Measurements from ENCODE around the gene TMEM81. TPM values are rescaled to one million over a fixed set of nuclear protein-coding genes. Genes with fewer than 3 reads are reported as not detected.

TMEM81 gene
- total RNA-seq, 1 donor from 2014 or later, result 1.2 TPM

DNA sequence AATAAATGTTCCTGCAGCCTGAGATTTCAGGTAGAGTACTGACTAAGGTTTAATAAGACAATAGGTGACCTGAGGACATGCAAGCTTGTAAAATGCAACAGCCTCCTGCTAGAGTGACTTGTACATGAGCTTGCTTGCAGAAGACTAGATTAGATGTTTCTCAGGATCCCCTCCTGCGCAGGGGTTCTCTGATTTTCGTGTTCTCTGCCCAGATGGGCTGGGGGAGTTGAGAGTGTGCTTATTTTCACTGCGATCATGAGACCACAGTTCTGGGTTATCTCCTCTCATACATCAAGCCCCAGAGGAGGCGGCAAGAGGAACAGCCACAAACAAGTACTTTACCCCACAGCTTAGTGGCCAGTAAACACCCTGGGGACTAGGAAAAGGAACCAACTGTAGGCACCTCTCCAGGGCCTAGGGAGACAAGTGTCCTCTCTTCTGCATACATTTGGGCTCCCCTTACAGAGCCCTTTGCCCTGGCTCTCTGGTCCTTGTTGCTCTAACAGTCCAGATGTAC, 8.0 kb downstream of the TMEM81 start:
- DNase-seq, result no peak

DNA sequence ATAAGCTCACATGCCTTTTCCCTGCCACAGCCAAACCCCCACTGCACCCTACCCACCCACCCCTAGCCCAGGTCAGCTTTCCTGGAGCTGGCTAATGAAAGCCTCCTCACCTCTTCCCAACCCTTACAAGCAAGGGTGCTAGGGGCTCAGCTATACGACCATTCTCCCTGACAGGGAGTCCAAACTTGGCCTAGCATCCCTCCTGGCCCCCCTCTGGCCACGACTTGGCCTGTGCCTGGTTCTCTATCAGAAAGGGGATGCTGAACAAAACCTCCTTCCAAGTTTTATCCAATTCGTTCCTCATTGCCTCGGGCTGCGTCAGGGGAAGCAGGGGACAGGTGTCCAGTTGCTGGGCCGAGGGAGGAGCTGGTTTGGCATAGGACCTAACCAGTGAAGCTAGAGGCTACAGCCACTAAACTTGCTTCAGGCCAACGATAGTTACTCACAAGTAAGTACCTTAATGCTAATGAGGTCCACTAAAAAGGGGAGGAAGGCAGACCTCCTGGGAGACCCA, 8.6 kb downstream of the TMEM81 start:
- DNase-seq, result no peak

DNA sequence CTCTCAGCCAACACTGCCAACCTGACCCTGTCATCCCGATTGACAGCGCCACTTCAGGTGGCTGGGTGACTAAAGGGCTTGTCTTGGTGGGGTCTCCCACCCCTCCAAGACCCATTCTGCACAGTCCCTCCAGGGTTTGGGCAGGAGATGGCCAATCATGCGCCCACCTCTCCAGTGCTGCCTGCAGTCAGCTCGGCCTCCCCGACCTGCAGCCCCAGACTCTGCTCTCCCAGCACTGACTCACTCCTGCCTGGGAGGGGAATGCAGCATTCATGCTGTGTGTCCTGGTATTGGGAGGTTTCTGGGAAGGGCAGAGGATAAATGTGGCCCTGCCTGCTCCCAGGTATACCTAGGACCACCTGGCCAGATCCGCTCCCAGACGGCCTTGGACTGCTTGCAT, 9.7 kb downstream of the TMEM81 start:
- DNase-seq, result no peak

DNA sequence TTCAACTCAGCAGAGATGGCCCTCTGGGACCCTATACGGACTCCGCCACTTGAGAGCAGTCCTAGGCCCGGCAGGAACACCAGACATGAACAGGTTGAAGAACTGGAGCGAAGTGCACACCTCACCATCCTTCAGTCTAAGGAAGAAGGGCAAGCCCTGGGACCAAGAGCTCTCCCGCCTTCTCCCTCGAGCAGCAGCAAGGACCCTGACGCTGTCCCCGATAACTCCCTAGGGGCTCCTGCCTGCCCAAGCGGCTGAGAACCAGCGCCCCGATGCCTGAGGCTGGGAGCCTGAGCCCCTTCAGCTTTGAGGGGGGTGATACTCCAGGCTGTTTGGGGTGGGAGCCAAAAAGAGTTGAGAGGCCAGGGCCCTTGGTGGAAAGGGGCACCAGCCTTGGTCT, 10.2 kb downstream of the TMEM81 start:
- no peak for DNase-seq

DNA sequence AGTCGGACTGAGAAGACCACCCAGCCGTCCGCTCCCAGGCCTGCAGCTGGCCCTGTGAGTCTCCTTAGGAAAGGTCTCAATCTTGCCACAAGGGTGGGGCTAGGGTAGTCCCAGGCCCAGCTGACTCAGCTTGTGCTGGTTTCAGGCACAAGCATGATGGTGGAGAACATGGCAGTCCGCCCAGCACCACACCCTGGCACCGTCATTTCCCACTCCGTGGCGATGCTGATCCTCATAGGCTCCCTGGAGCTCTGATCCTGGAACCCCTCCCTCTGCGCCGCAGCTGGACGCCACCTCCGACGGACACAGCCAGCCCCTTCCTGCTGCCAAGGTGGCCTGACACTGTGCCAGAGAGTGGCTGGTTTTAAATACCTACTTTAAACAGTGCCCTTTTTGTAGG, 10.7 kb downstream of the TMEM81 start:
- no peak for DNase-seq

DNA sequence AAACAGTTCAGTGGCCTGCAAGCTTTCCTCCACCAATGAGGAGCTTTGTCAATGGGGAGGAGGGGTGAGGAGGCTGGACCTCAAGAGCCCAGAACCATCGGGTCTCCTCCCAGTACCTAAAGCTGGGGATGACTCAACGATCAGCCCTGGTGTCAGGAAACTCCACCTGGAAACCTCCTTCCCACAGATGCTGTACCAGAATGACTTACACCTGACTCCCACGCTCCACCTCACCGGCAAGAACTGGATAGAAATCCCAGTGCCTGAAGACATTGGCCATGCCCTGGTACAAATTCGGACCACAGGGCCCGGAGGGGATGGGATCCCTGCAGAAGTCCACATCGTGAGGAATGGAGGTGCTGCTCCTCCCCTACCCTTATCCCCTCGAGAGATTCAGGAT, 11.4 kb downstream of the TMEM81 start:
- no peak for DNase-seq

DNA sequence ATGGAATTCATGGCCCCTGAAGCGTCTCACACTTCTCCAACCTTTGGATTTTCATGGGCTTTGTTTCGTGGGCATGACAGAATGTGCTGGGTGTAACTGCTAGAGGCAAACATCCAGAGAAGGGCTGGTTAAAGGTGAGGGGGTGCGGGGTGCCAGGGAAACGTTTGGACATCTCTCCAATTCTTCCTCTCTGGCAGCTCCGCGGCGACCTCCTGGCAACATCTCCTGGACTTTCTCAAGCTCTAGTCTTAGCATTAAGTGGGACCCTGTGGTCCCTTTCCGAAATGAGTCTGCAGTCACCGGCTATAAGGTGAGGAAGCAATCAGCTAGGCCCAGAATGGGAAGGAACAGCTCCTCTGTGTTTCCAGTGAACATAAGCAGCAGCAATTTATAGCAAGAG, 12.0 kb downstream of the TMEM81 start:
- no peak for DNase-seq

DNA sequence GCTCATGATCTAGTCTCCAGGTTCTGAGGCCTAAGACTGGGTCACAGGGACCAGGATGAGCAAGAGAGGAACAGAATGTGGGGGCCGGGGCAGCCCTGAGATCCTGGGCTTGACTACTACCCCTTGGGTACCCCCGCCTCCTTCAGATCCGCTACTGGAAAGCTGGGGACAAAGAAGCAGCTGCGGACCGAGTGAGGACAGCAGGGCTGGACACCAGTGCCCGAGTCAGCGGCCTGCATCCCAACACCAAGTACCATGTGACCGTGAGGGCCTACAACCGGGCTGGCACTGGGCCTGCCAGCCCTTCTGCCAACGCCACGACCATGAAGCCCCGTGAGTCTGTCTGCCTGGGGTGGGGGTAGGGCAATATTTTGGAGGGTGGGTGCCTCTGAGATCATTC, 12.5 kb downstream of the TMEM81 start:
- DNase-seq, result no peak

DNA sequence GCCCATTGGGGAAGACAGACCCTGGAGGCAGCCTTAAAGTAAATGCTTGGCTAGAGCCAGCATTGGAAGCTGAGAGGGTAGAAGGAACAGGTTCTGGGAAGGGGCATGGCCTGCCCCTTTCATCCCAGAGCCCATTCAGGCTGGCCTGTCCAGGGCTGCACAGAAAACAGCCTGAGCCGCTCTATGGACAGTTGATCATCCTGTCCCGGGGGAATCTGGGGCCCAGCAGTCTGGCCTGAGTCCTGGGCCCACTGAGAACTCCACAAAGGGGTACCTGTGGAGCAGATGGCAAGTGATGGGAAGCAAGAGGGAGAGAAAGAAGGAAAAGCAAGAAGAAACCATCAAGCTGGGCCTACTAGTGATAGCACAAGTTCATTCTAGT, 13.2 kb downstream of the TMEM81 start:
- no peak for DNase-seq

DNA sequence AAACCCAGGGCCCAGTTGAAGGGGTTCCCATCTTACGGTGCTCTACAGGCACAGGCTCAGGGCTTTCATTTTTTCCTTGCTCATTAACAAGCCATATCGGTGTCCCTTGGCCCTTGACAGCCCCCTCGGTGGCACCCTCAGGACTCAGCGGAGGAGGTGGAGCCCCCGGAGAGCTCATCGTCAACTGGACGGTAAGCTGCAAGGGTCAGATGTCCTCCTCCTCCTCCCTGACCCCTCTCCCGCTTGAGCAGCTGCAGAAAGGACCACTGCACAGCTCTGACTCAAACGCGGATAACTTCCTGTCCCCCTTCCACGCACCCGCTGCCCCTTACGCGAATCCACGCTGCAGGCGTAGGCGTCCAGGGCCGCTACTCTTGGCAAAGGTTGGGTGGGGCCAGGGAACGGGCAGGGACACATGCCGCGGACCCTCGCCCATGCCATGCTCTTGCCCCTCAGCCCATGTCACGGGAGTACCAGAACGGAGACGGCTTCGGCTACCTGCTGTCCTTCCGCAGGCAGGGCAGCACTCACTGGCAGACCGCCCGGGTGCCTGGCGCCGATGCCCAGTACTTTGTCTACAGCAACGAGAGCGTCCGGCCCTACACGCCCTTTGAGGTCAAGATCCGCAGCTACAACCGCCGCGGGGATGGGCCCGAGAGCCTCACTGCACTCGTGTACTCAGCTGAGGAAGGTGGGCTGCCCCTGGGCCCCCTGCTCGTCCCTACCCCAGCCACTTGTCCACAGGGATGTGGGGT, 14.7 kb downstream of the TMEM81 start:
- DNase-seq, result no peak

DNA sequence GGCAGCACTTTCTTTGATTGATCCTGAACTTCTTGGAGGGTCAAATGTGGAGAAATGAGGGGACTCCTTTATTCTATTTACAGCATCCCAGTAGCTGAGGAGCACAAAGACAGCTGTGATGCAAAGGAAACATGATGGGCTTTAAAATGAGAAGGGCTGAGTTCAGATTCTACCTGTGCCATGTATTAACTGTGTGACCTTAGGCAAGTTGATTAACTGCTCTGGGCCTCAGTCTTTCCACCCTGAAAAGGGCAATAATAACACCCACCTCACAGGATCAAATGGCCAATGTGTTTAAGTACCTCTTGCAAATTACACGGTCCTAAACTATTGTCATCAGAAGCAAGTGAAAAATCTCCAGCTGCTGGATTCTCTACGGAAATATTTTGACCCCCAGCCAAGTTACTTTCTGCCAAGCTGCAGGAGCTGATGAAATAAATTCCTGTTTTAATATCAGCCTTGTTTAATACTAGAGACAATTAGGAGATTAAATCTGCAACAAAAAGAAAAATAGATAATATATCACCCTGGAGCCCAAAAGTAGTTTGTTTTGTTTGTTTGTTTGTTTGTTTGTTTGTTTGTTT, 15.7 kb downstream of the TMEM81 start:
- no peak for DNase-seq

DNA sequence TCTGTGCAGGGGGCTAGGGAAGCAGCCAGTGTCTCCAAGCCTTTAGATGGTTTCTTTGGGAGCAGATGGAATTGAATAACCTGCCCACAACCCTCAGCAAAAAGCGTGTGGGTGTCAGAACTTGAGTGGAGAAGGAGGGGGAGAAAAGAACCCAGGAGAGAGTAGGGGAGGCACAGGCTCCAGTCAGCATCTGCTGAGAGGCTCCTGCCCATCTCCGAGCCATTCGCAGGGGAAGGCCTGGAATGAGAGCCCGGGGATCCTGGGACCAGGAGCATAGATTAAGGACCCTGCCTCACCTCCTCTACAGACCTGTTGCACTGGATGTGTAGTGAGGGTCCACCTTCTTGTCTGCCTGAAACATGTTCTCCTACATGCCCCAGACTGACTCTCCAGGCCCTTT, 16.3 kb downstream of the TMEM81 start:
- DNase-seq, result no peak

DNA sequence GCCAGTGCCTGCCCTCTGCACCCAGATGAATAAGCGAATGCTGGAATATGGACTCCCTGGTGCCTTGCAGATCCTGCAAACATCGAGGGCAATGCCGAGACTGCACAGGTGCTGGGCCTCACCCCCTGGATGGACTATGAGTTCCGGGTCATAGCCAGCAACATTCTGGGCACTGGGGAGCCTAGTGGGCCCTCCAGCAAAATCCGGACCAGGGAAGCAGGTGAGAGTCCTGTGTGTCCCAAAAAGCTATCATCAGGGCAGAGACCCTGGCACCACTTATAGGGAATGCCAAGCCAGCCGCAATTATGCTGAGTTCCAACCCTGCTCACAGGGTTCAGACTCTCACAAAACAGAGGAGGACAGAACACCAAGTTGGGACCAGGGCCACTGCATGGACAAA, 17.2 kb downstream of the TMEM81 start:
- no peak for DNase-seq

DNA sequence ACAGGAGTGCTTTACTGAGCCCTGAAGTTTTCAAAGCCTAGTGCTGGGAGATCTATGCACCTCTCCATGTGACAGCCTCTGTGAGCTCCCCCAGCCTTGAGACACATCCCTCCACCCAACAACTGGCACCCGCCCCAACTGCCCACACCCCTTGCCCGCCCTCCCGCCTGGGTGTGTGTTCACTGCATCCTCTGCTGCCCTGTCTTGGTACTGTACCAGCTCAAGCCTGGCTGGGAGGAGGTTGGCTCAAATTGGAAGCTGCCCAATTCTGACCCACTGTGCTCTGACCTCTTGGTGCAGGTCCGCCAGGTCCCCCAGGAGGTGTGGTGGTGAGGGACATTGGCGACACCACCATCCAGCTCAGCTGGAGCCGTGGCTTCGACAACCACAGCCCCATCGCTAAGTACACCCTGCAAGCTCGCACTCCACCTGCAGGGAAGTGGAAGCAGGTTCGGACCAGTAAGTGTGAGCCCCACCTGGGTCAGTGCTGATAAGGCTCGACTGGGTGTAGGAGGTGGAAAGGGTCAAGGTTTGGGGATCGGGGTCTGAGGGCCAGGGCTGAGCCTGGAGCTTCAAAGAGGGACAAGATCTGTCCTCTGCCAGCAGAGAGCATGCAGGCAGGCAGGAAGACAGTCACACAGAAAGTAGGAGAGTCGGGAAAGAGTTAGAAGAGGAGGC, 18.0 kb downstream of the TMEM81 start:
- DNase-seq, result peak; percentile 7

DNA sequence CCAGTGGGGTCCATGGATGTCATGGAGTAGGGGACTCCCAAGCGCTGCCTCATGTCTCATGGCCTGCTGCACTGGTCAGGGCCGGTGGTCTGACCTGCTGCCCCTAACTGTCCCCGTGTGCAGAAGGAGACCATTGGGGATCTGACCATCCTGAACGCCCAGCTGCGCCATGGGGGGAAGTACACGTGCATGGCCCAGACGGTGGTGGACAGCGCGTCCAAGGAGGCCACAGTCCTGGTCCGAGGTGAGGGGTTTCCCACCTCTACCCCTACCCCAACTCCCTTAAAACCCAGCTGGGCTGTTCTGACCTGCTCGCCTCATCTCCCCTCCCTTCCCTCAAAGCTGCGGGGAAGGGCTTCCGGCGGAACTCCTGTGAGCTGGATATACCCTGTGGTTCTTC, 18.6 kb downstream of the TMEM81 start:
- no peak for DNase-seq

DNA sequence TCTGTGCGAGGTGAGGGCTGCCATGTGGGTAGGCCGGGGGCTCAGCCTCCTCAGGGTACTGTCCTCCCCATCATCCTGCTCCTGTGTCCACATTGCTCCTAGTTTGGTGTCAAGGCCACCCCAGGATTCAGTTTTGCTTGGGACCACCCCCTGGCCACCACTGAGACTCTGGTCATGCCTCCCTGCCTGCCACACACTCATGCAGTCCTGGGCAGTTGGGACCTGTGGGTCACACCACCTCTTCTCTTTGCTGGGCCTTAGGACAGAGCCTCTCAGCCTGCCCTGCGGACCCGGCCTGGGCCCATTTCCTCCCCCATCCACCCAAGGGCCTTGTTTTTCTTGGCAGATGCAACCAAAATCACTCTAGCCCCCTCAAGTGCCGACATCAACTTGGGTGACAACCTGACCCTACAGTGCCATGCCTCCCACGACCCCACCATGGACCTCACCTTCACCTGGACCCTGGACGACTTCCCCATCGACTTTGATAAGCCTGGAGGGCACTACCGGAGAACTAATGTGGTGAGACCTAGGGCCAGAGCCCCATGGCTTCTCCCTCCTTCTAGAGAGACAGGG, 19.4 kb downstream of the TMEM81 start:
- no peak for DNase-seq

DNA sequence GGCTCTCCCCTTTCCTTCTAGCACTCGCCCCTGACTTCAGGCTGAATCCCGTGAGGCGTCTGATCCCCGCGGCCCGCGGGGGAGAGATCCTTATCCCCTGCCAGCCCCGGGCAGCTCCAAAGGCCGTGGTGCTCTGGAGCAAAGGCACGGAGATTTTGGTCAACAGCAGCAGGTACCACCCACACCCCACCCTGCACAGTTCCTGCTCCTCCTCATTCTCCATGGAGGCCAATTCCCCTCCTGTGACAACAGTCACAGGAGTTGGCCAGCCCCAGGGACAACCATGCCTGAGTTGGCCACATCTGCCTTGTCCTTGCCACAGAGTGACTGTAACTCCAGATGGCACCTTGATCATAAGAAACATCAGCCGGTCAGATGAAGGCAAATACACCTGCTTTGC, 20.0 kb downstream of the TMEM81 start:
- no peak for DNase-seq

DNA sequence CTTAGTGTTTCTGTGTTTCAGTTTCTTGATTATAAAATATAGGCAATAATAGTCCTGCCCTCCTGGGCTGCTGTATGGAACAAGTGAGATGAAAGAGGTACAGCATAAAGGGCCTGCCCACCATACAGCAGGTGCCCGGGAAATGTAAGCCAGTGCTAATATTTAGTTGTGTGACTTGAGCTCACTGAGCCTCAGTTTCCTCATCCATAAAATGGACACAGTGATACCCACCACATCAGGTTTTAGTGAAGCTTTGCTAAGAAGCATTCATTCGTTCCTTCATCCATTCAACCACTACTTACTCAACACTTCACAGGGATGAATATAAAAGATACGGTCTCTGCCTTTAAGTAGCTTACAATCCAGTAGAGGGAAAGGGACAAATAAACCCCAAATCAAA, 21.4 kb downstream of the TMEM81 start:
- DNase-seq, result no peak

DNA sequence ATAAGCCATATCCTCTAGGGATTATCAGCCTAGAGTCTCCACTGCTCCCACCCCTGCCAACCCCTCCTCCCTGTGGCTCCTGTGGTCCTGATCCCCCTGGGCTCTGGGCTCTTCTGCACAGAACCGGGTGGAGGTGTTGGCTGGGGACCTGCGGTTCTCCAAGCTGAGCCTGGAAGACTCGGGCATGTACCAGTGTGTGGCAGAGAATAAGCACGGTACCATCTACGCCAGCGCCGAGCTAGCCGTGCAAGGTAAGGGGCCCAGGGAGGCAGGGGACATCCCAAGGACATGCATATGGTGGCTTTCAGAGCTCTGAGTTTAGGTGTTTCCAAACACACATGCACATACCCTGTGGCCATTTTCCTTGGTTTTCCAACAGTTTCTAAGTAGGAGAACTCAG, 21.9 kb downstream of the TMEM81 start:
- DNase-seq, result no peak

DNA sequence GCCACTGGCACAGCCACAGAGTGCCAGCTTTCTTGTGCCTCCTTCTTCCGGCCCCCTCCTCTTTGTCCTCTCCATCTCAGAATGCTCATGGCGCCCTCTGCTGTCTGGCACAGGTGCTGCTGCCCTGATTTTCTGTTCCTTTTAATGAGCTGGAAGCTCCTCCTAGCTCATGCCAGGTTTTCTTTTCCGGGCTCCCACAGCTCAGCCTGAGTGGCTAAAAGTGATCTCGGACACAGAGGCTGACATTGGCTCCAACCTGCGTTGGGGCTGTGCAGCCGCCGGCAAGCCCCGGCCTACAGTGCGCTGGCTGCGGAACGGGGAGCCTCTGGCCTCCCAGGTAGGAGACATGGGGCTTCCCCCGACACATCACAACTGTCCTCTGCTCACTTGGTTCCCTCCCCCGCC, 22.6 kb downstream of the TMEM81 start:
- peak; percentile 75 for DNase-seq

DNA sequence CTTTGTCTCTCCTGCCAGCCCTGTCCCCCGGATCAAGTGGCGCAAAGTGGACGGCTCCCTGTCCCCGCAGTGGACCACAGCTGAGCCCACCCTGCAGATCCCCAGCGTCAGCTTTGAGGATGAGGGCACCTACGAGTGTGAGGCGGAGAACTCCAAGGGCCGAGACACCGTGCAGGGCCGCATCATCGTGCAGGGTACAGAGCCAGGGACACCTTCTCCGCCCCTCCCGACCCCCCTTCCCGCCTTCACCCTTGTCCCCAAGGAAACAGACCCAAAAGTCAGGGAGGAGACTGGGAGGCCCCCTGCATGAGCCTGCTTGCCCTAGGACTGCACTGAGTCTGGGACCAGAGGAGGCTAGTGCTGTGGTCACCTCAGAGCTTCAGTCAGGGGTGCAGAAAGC, 23.0 kb downstream of the TMEM81 start:
- no peak for DNase-seq

DNA sequence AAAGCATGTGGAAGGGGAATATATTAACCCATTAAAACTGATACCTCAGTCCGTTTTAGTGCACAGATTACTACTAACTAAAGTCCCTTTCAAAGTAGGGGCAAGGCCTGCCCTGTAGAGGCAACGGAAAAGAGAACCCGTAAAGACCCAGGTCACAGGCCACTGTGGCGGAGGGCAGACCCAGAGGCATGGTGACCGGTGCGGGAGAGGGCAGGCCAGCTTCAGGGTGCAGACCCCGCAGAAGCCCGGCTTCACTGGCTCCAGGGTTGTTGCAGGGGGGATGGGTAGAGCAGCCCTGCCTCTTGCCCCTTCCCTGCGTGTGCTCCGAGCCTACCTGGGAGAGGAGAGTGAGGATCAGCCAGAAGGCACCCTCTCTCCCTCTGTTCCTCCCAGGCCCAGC, 23.5 kb downstream of the TMEM81 start:
- DNase-seq, result no peak

DNA sequence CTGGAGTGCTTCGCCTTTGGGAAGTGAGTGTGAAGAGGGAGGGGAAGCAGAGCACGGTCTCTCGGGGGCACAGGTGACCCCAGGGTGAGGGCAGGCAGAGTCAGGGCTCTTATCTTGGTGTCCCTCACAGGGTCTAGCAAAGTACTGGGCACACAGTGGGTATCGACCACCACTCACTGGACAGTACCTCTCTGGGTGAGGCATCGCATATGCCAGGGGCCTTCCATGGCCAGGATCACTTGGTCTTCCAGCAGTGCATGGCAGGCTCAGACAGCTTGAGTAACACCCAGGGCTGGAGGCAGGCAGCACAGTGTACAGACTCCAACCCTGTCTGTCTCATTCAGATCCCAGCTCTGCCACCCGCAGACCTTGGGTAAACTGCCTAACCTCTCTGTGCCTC, 24.6 kb downstream of the TMEM81 start:
- DNase-seq, result no peak

DNA sequence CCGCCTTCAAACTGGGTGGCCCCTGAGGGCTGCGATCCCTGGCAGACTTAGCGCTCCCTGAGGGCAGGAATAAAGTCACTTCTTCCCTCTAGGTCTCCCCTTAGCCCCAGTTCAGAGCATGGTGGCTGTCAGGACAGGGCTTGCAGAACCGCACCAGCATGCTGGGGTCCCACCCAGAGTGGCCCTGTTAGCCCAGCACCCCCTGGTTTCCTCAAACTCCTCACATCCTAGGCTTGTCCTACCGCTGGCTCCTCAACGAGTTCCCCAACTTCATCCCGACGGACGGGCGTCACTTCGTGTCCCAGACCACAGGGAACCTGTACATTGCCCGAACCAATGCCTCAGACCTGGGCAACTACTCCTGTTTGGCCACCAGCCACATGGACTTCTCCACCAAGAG, 25.4 kb downstream of the TMEM81 start:
- DNase-seq, result no peak
